Heart left ventricle (tissue), 13 donors: ENCODE results near the gene ZNF200.

Experiments used
- CTCF ChIP-seq, 12 donors: fragments of 200-600 bp; sonication (generic) in 4 of 12; IDR thresholded peaks; one replicate each; pipeline versions ENCODE4 v1.5.0 to v1.8.0; 2018 to 2022; ENCODE audit warnings: antibody characterized with exemption in 12 of 12, mild to moderate bottlenecking in 5 of 12
- POLR2A ChIP-seq, 2 donors: fragments of 450-650 bp; IDR thresholded peaks; one replicate each; pipeline ENCODE4 v1.6.1; 2017; ENCODE audit warnings: antibody characterized with exemption in 2 of 2, mild to moderate bottlenecking in 2 of 2, moderate library complexity in 2 of 2
- donor health status: ischemic (EF 13 %, LVEDD 7.1; RV severe dilation, severe dysfunction).
- donor health status: DM: no; HTN: yes; CAD: no.
- donor health status: DM: no; HTN: no; CAD: no.
- donor health status: ischemic (EF 25% LVEDD 6.9; RV normal size, moderate dysfunction).
- donor health status: ischemic (EF 25% LVEDD 5.7; RV mildly dilated, moderate dysfunction).
- donor health status: ischemic (EF 35%, LVEDD 5.7; RV mildly dilated, moderate dysfunction).
- donor health status: nonischemic (EF 11% LVEDD 7.7; RV severe dilation, severe dysfunction).
- donor health status: DM: yes; HTN: yes; CAD: no.
- donor health status: PGD.
- donor health status: ischemic (EF 29% LVEDD 5.4; RV normal size, mild dysfunction).
- donor health status: nonischemic (EF 23%, LVEDD 6.1; RV moderate dilation, normal function).

- no peak for TF ChIP-seq CTCF (IDR thresholded peaks at IDR 0.05)
- no peak for TF ChIP-seq POLR2A (IDR thresholded peaks at IDR 0.05)
These were observed 41.4 kb downstream of the ZNF200 start for GRCh38 chr16:3193221-3194212.
